Inflammatory macrophage treated with lipopolysaccharide for 4 hours (primary cell): Measurements from ENCODE around the gene NBPF1.
"Not testable (repeated sequence)": the region's sequence is repeated elsewhere in the genome, so short reads cannot be mapped to it uniquely, and the experiment has no call there.

Source experiments
- DNase-seq: peaks from one replicate; pipeline ENCODE4 v3.0.0-alpha.2; 2020

NBPF1 gene

DNA sequence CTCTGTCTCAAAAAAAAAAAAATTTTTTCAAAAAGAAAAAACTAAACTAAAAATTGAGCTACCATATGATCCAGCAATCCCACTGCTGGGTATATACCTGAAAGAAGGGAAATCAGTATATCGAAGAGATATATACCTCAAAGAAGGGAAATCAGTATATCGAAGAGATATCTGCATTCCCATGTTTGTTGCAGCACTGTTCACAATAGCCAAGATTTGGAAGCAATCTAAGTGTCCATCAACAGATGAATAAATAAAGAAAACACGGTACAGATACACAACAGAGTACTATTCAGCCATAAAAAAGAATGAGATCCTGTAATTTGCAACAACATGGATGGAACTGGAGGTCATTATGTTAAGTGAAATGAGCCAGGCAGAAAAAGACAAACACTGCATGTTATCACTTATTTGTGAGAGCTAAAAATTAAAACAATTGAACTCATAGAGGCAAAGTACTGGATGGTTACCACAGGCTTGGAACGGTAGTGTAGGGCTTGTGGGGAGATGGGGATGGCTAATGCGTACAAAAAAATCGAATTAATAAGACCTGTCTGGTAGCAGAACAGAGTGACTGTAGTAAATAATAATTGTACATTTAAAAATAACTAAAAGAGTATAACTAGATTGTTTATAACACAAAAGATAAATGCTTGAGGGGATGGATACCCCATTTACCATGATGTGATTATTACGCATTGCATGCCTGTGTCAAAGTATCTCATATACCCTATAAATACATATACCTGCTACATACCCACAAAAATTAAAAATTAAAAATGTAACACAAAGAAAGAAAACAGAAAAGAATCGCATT, 28.0 kb upstream of the NBPF1 start:
- not testable (repeated sequence) for DNase-seq

DNA sequence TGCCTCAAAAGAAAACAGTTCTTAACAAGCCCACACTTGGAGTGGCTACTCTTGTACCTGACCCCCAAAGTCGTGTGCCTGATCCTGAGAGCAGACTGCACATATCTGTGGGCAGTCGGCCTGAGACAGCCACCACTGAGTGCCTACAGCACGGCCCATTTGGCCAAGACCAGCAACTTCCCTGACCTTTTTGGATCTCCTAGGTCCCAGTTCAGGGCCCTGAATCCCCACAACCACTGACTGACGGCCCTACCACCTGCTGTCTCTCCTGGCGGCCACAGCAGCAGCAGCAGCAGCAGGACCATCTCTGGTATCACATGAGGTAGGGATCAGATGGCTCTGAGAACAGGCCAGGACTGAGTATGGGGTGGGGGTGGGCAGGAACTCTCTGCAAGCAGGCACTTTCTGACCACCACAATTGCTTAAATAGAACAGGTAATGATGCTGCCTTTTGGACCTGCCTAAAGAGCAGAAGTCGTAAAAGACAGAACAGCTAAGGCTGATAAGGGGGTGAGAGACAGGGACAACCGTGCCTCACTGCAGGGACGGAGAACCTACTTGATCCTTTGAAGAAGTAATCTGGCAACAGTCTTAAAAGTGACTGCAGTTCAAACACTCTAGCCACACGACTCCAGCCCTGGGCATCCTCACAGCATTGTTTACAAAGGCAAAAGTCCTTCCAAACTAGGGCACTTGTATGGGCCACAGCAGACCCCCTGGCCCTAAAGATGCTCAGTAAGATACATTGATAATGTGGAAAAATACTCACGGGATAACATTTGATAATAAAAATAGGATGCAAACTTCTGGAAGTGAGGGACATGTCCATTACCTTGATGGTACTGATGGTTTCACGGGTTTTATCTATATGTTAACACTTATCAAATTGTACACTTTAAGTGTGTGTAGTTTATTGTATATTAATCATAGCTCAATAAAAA, 26.0 kb upstream of the NBPF1 start:
- DNase-seq: not testable (repeated sequence)

GRCh38 chr1:16637941-16638778, 24.8 kb upstream of the NBPF1 start:
- DNase-seq: not testable (repeated sequence)

DNA sequence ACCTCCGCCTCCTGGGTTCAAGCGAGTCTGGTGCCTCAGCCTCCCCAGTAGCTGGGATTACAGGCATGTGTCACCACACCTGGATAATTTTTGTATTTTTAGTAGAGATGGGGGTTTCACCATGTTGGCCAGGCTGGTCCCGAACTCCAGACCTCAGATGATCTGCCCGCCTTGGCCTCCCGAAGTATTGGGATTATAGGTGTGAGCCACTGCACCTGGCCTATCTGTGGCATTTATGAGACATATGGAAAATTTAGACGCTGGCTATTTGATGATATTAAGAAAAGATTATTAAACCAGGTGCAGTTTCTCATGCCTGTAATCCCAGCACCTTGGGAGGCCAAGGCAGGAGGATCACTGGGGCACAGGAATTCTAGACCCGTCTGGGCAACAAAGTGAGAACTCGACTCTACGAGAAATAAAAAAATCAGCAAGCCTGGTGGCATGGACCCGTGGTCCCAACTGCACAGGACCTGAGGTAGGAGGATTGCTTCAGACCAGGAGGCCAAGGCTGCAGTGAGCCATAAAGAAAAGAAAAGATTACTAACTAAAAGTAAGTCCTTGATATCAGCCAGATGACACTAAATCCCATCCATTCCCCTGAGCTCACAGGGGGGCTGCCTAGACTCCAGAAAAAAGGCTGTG, 23.3 kb upstream of the NBPF1 start:
- DNase-seq: not testable (repeated sequence)

- not testable (repeated sequence) for DNase-seq
Measured at GRCh38 chr1:16635959-16636358, 22.6 kb upstream of the NBPF1 start.

DNA sequence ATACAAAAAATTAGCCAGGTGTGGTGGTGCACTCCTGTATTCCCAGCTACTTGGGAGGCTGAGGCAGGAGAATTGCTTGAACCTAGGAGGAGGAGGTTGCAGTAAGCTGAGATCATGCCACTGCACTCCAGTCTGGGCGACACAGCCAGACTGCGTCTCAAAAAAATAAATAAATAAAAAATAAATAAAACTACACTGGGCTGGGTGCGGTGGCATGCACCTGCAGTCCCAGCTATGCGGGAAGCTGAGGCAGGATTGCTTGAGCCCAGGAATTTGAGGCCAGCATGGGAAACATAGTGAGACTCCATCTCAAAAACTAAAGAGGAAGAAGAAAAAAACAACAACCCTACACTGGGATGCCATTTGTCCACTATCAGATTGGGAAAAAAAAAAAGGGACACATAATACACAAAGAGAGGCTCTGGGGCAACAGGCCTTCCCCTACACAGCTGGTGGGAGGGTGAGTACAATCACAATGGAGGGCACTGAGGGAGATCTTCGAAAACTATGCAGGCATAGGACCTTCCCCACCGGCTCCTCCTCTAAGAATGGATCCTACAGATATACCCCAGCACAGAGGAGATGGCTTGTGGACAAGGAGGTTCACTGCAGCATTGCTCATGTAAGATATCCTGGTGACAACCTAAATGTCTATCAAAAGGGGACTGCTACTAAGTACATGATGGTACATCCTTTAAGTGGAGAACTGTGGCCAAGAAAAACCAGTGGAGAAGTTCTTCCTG, 20.3 kb upstream of the NBPF1 start:
- not testable (repeated sequence) for DNase-seq

GRCh38 chr1:16632044-16632850, 18.9 kb upstream of the NBPF1 start:
- DNase-seq: not testable (repeated sequence)

GRCh38 chr1:16631248-16632043, 18.1 kb upstream of the NBPF1 start:
- DNase-seq: no peak

GRCh38 chr1:16630661-16631247, 17.4 kb upstream of the NBPF1 start:
- DNase-seq: no peak

GRCh38 chr1:16629916-16630530, 16.7 kb upstream of the NBPF1 start:
- not testable (repeated sequence) for DNase-seq

DNA sequence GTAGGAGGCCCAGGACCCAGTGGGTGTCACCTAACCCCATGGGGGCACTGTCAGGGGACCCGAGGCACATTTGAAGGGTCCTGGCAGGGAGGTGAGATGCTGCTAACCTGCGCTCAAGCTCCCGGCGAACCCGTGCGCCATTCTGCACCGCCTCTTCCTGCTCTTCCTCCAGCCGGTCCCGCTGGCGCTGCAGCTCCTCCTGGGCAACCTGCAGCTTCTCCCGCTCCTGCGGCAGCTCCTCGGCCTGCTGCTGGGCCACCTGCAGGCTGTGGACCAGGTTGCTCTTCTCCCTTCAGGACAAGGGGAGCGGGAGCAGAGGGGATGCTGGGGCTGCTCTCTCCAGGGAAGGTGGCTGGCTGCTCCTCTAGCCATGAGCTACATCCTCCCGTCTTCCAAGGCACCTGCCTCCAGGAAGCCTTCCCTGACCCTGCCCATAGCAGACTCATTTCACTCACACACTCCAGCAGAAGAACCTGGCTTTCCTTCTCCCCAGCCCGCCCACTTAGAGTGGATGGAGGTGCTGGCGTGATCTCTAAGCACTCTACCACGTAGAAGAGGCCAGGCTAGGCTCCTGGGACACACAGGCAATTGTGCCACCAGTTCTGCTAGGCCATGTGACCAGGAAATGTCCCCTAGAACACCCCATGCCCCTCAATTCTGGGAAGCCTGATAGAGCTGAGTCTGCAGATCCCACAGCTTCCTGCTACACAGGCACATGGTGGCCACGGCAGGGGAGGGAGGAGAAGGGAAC, 15.2 kb upstream of the NBPF1 start:
- DNase-seq: no peak

GRCh38 chr1:16626409-16626983, 13.1 kb upstream of the NBPF1 start:
- not testable (repeated sequence) for DNase-seq

DNA sequence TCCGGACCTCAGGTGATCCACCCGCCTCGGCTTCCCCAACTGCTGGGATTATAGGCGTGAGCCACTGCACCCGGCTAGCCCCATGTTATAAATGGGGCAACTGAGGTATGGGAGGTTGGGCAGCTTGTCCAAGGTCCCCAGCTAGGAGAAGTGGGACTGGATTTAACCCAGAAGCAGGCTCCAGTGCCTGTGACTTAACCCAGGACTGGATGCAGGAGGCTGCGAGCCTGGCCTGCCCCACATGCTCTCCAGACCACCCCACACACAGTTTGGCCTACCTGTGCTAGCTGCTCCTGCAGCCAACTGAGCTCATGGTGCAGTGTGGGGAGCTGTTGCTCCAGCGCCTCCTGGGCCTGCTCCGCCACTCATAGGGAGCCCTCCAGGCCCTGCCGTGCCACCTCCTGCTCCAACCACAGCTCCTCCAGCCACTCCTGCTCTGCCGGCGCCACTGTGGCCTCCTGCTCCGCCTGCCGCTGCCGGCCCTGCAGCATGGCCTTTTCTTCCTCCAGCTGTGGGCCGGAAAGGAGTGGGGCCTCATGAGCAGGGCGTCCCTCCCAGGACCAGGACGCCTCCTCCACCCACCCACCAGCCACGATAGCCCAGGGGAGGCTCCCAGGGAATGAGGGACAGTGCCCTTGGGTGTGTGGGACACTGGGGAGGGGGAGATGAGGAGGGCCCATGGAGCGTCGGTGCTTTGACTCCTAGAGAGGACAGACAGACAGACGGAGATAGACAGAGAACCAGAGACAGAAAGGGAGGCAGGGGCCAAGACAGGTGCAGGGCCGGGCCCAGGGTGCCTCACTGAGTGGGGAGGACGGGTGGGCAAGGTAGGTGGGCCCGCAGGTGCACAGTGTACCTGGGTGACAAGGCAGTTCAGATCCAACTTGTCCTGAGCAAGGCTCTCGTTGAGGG, 12.4 kb upstream of the NBPF1 start:
- DNase-seq: no peak

GRCh38 chr1:16623812-16624719, 10.7 kb upstream of the NBPF1 start:
- DNase-seq: not testable (repeated sequence)

DNA sequence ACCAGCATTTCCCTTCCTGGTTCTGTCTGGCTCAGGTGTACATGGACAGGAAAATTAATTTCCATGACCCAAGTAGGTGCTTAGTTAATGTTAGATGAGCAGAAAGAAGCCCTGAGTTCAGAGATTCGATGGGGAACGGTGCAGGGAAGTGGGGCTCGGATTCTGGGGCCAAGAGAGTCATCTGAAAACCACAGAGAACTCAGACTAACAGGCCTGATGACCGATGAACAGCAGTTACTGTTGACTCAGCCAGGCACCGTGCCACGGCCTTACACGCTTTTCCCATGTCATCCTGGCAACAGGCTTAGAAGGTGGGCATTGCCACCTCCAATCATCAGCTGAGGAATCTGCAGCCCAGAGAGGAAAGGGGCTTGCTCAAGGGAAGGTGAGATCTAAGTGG, 10.0 kb upstream of the NBPF1 start:
- not testable (repeated sequence) for DNase-seq
